Measurements from ENCODE around the gene TNNC2. TPM values are rescaled to one million over a fixed set of nuclear protein-coding genes. Genes with fewer than 3 reads are reported as not detected.
"Not testable (repeated sequence)": the region's sequence is repeated elsewhere in the genome, so short reads cannot be mapped to it uniquely, and the experiment has no call there.

The TNNC2 gene
- total and polyA plus RNA-seq, 2 experiments from 2014 or later: 0.59 to 32.5 TPM

- Histone ChIP-seq H3K4me2 (peak within 1 kb of the TSS; percentile 85), H3K4me3 (peak within 1 kb of the TSS; percentile 82), H3K79me2 (replicated peaks; ENCODE audit: insufficient read depth) (0 out of 2 replicates have a peak, but pooled peaks cover 3% of the 10 kb centered on the region), H3K36me3 (ENCODE audit: insufficient read depth) (no peaks in the 10 kb centered on the region), H3K27ac (ENCODE audit: low read depth) (peak within 1 kb of the TSS; percentile 91), H3K9me2 (ENCODE audit: insufficient read depth) (no peaks in the 10 kb centered on the region), H2AFZ (peak within 1 kb of the TSS; percentile 93), H3F3A (replicated peaks; ENCODE audit: low read depth) (peaks cover 15% of the 10 kb centered on the region), H3K4me1 (ENCODE audit: insufficient read depth) (peaks cover 20% of the 10 kb centered on the region; the same call in 1 of the 2 replicates), H3K27me3 (ENCODE audit: insufficient read depth) (no peaks in the 10 kb centered on the region), H4K20me1 (replicated peaks; ENCODE audit: insufficient read depth) (peaks cover 13% of the 10 kb centered on the region)
- peak within 1 kb of the TSS; percentile 77 for H3K4me3 Mint-ChIP-seq
- peaks cover 12% of the 10 kb centered on the region for H3K4me1 Mint-ChIP-seq
- ATAC-seq (peak; percentile 95), DNase-seq (ENCODE audit: low spot score) (peak; percentile 93)
- peaks cover 16% of the 10 kb centered on the region for H3K27me3 Mint-ChIP-seq (ENCODE audit: insufficient read depth, low read depth, poor library complexity)
- TF ChIP-seq CREB1 (CRISPR knock-in tag; IDR thresholded peaks at IDR 0.05; ENCODE audit: low read depth) (0 out of 2 replicates have a peak, but pooled peaks have one; percentile 45), NANOG (IDR thresholded peaks at IDR 0.05; ENCODE audit: borderline replicate concordance) (no peak)
- H3K36me3 Mint-ChIP-seq (ENCODE audit: low read depth): peaks cover 14% of the 10 kb centered on the region; the same call in 2 of the 3 replicates
- H3K9me3 Mint-ChIP-seq: no peaks in the 10 kb centered on the region; the same call in 2 of the 3 replicates
- peak within 1 kb of the TSS; percentile 94 for H3K27ac Mint-ChIP-seq
These were observed 6.1 kb upstream of the TNNC2 start, which contains the start of gene SNX21 for GRCh38 chr20:45833030-45833882. SNX21 (plus strand) TSS chr20:45833799; CDS start chr20:45833920, 121 bp downstream.

DNA sequence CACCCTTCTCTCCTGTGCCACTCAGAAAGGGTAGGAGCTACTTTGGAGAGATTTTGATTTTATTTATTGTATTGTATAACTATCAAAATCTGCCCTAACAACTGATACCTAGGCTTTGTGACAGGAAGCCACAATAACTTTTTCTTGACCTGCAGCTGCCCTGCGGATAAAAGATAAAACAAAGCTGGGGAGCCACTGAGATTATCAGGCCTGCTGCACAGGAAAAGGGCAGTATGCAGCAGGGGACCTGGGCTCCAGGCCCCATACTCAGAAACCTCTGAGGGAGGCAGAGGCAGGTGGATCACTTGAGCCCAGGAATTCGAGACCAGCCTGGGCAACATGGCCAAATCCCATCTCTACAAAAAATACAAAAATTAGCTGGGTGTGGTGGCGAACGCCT lies 5.5 kb upstream of the TNNC2 start:
- Histone ChIP-seq H3K27me3 (ENCODE audit: insufficient read depth) (no peaks in the 10 kb centered on the region), H3K36me3 (ENCODE audit: insufficient read depth) (no peaks in the 10 kb centered on the region), H3K9me2 (ENCODE audit: insufficient read depth) (no peaks in the 10 kb centered on the region), H3K27ac (ENCODE audit: low read depth) (no peak overlapping the region), H2AFZ (peak overlapping the region; percentile 93), H3K4me2 (peak overlapping the region; percentile 85; the same call in 1 of the 2 replicates), H4K20me1 (replicated peaks; ENCODE audit: insufficient read depth) (peaks cover 13% of the 10 kb centered on the region; the same call in 1 of the 2 replicates), H3K4me1 (ENCODE audit: insufficient read depth) (peaks cover 20% of the 10 kb centered on the region; the same call in 1 of the 2 replicates), H3K4me3 (no peak overlapping the region), H3K79me2 (replicated peaks; ENCODE audit: insufficient read depth) (0 out of 2 replicates have a peak, but pooled peaks cover 3% of the 10 kb centered on the region), H3F3A (replicated peaks; ENCODE audit: low read depth) (peaks cover 15% of the 10 kb centered on the region)
- no peak overlapping the region for H3K27ac Mint-ChIP-seq
- no peaks in the 10 kb centered on the region; the same call in 2 of the 3 replicates for H3K9me3 Mint-ChIP-seq
- peaks cover 12% of the 10 kb centered on the region for H3K4me1 Mint-ChIP-seq
- H3K27me3 Mint-ChIP-seq (ENCODE audit: insufficient read depth, low read depth, poor library complexity): peaks cover 16% of the 10 kb centered on the region
- H3K4me3 Mint-ChIP-seq: peak overlapping the region; percentile 77
- ATAC-seq (no peak), DNase-seq (ENCODE audit: low spot score) (no peak)
- TF ChIP-seq JUNB (IDR thresholded peaks at IDR 0.05; ENCODE audit: unreplicated experiment) (no peak), EZH2phosphoT487 (IDR thresholded peaks at IDR 0.05; ENCODE audit: unreplicated experiment) (no peak), REST (IDR thresholded peaks at IDR 0.05; ENCODE audit: unreplicated experiment) (no peak), ZNF331 (CRISPR knock-in tag; IDR thresholded peaks at IDR 0.05; ENCODE audit: low read depth) (no peak), EZH2 (IDR thresholded peaks at IDR 0.05; ENCODE audit: low read depth, unreplicated experiment) (no peak), ZNF114 (CRISPR knock-in tag; IDR thresholded peaks at IDR 0.05) (no peak), CREB1 (CRISPR knock-in tag; IDR thresholded peaks at IDR 0.05; ENCODE audit: low read depth) (no peak), POLR2AphosphoS5 (IDR thresholded peaks at IDR 0.05; ENCODE audit: low read depth) (no peak), STAT1 (IDR thresholded peaks at IDR 0.05; ENCODE audit: unreplicated experiment) (no peak)
- H3K36me3 Mint-ChIP-seq (ENCODE audit: low read depth): peaks cover 14% of the 10 kb centered on the region; the same call in 2 of the 3 replicates

DNA sequence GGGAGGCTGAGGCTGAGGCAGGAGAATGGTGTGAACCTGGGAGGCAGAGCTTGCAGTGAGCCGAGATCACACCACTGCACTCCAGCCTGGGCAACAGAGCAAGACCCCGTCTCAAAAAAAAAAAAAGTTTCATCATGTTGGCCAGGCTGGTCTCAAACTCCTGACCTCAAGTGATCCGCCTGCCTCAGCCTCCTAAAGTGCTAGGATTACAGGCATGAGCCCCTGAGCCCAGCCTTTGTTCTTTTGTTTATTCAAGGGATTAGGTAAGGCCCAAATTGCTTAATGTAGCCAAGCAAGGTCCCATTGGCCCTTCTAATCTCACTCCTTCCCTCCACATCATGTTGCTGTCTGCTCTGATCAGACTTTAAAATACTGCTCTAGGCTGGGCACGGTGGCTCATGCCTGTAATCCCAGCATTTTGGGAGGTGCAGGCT lies 2.6 kb upstream of the TNNC2 start:
- H3K9me2 ChIP-seq (ENCODE audit: insufficient read depth); H4K20me1 ChIP-seq (replicated peaks; ENCODE audit: insufficient read depth); DNase-seq (ENCODE audit: low spot score); H3K27ac ChIP-seq (ENCODE audit: low read depth); ATAC-seq; H3K9me3 Mint-ChIP-seq; H3K79me2 ChIP-seq (replicated peaks; ENCODE audit: insufficient read depth); H3K27me3 ChIP-seq (ENCODE audit: insufficient read depth); H3K4me3 ChIP-seq; H3K4me3 Mint-ChIP-seq; H3K36me3 ChIP-seq (ENCODE audit: insufficient read depth); H3K36me3 Mint-ChIP-seq (ENCODE audit: low read depth); H3K27ac Mint-ChIP-seq; H3K4me2 ChIP-seq; H2AFZ ChIP-seq: not testable (repeated sequence)
- peaks cover 16% of the 10 kb centered on the region for H3F3A ChIP-seq (replicated peaks; ENCODE audit: low read depth)
- peaks cover 16% of the 10 kb centered on the region; the same call in 1 of the 2 replicates for H3K4me1 ChIP-seq (ENCODE audit: insufficient read depth)
- Mint-ChIP-seq H3K27me3 (ENCODE audit: insufficient read depth, low read depth, poor library complexity) (peaks cover 13% of the 10 kb centered on the region), H3K4me1 (peaks cover 20% of the 10 kb centered on the region)

Data from GM23338 (cell line).